ENCODE results near the gene NFIL3.
"Not testable (repeated sequence)": the region's sequence is repeated elsewhere in the genome, so short reads cannot be mapped to it uniquely, and the experiment has no call there.

Gene NFIL3

GRCh38 chr9:91379426-91379825 lies 44.2 kb downstream of the NFIL3 start:
- H3K27ac ChIP-seq, result no peak overlapping the region

GRCh38 chr9:91378695-91379127 lies 44.9 kb downstream of the NFIL3 start:
- no peak overlapping the region for H3K27ac ChIP-seq
- no peak for TF ChIP-seq CTCF (conservative IDR thresholded peaks at IDR 0.05)

More at GRCh38 chr9:91379426-91379825, 44.2 kb downstream of the NFIL3 start:
- no peak for TF ChIP-seq CTCF (conservative IDR thresholded peaks at IDR 0.05)

GRCh38 chr9:91378054-91378453 lies 45.6 kb downstream of the NFIL3 start:
- H3K27ac ChIP-seq, result not testable (repeated sequence)

- no peak overlapping the region for H3K27ac ChIP-seq
- no peak for TF ChIP-seq CTCF (conservative IDR thresholded peaks at IDR 0.05)
Observed at GRCh38 chr9:91376239-91376638, 47.4 kb downstream of the NFIL3 start.

- TF ChIP-seq CTCF (conservative IDR thresholded peaks at IDR 0.05), result no peak
- no peak overlapping the region for H3K27ac ChIP-seq
Observed at GRCh38 chr9:91374939-91375338, 48.7 kb downstream of the NFIL3 start.

- no peak overlapping the region for H3K27ac ChIP-seq
- TF ChIP-seq CTCF (conservative IDR thresholded peaks at IDR 0.05), result no peak
Observed at GRCh38 chr9:91371894-91372293, 51.7 kb downstream of the NFIL3 start.

- H3K27ac ChIP-seq, result not testable (repeated sequence)
Observed at GRCh38 chr9:91370006-91370405, 53.6 kb downstream of the NFIL3 start.

GRCh38 chr9:91364702-91365101 lies 58.9 kb downstream of the NFIL3 start:
- TF ChIP-seq CTCF (conservative IDR thresholded peaks at IDR 0.05), result no peak
- H3K27ac ChIP-seq, result no peak overlapping the region

- no peak overlapping the region for H3K27ac ChIP-seq
- TF ChIP-seq CTCF (conservative IDR thresholded peaks at IDR 0.05), result no peak
Observed at GRCh38 chr9:91364005-91364404, 59.6 kb downstream of the NFIL3 start.
